ENCODE data around the gene GAPVD1.

GRCh38 chr9:125377584-125378250 is 116.1 kb downstream of the GAPVD1 start:
- TF ChIP-seq EZH2 (optimal IDR thresholded peaks at IDR 0.05; ENCODE audit: low read depth, low read length), result no peak
- TF ChIP-seq, protein P1, sequence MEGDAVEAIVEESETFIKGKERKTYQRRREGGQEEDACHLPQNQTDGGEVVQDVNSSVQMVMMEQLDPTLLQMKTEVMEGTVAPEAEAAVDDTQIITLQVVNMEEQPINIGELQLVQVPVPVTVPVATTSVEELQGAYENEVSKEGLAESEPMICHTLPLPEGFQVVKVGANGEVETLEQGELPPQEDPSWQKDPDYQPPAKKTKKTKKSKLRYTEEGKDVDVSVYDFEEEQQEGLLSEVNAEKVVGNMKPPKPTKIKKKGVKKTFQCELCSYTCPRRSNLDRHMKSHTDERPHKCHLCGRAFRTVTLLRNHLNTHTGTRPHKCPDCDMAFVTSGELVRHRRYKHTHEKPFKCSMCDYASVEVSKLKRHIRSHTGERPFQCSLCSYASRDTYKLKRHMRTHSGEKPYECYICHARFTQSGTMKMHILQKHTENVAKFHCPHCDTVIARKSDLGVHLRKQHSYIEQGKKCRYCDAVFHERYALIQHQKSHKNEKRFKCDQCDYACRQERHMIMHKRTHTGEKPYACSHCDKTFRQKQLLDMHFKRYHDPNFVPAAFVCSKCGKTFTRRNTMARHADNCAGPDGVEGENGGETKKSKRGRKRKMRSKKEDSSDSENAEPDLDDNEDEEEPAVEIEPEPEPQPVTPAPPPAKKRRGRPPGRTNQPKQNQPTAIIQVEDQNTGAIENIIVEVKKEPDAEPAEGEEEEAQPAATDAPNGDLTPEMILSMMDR (IDR thresholded peaks at IDR 0.05; ENCODE audit: low read length), result no peak

All from MM.1S (cell line).